Measurements from ENCODE around the gene COQ7. TPM values are rescaled to one million over a fixed set of nuclear protein-coding genes. Genes with fewer than 3 reads are reported as not detected.

The COQ7 gene
- total RNA-seq, 4 donors from 2014 or later, result 15.1 to 36.2 (median 21.7) TPM

DNA sequence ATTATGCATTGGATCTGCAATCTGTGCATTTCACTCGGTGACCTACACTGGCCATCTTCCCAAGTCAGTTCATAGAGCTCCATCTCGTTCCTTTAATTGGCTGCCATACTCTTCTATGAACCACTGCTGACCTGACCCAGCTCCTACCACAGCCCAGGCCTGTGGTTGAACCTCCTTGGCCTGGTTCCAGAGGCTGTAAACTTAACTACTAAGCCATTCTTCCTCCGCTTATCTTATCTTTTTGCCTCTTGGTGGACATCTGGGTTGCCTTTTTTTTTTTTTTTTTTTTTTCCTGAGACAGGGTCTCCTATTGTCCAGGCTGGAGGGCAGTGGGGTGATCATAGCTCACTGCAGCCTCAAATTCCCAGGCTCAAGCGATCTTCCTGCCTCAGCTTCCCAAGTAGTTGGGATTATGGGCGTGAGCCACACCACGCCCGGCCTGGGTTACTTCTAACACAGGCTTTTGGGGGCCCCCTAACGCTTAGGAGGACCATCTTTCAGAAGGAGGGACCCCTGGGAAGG lies 18.3 kb downstream of the COQ7 start:
- TF ChIP-seq CTCF (IDR thresholded peaks at IDR 0.05 in 4 of 5, conservative IDR thresholded peaks at IDR 0.05 in 1 of 5), result no peak
- TF ChIP-seq POLR2A (IDR thresholded peaks at IDR 0.05), result no peak
- no peaks in the 10 kb centered on the region for H3K9me3 ChIP-seq
- H3K36me3 ChIP-seq, result peaks cover 0 to 7% of the 10 kb centered on the region in 2 donors
- DNase-seq (no peak), ATAC-seq (no peak)
- in situ Hi-C loops (cut with MboI; ENCODE audit: low sequenced_read_pairs in 4 of 4) (loop anchor here (5.0 to 10.0 kb wide), 5 partner anchors 89 to 429 kb away; no protein-coding TSS in a partner anchor), intact Hi-C loops (cut with DNase I; ENCODE audit: low total_unique reads) (loop anchor here (1.0 to 2.0 kb wide), 4 partner anchors 27 to 417 kb away; partner anchors contain the start of gene ITPRIPL2)
- no peaks in the 10 kb centered on the region for H3K27me3 ChIP-seq
- H3K4me3 ChIP-seq, result no peak overlapping the region
- no peak overlapping the region for H3K27ac ChIP-seq
- peaks cover 7 to 8% of the 10 kb centered on the region in 2 donors for H3K4me1 ChIP-seq

DNA sequence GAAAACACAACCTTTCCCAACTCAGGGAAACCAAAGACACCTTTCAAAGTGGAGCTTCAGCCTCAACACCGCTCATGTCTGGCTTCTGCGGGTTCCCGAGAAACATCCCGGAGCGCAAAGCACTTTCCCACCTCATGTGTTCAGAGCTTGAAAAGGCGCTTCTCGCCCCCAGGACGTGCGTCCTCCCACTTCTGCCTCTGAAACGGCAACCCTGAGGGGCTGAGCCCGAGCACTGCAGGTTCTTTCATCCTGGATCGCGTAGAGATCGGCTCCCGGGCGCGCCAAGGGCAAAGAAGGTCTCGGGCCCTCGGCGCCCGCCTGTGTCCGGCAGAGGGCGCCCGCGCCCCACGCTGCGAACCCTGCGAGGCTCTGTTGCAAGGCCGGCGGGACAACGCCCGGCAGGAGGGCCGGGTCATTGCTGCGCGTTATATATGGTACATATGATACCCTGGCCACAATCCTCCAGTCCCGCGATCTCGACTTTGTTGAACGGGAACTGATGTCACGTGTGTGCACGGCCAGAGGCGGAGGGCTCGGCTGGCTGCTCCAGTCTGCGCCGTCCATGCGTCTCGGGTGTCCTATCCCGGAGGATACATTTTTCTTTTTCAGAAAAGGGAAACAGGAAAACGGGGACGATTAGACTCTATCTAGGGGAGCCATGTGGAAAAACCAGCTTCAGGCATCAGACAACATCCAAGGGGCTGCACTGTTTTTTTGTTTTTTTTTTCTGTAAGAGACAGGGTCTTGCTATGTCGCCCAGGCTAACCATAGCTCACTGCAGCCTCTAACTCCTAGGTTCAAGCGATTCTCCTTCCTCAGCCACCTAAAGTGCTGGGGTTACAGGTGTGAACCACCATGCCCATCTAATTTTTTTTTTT lies 19.1 kb downstream of the COQ7 start:
- peaks cover 7 to 8% of the 10 kb centered on the region in 2 donors for H3K4me1 ChIP-seq
- no peaks in the 10 kb centered on the region for H3K9me3 ChIP-seq
- H3K27me3 ChIP-seq, result no peaks in the 10 kb centered on the region
- no peaks in the 10 kb centered on the region for H3K36me3 ChIP-seq
- ATAC-seq (peak; percentile 92 to 95), DNase-seq (peak; percentile 39 to 75)
- in situ Hi-C loops (cut with MboI; ENCODE audit: low sequenced_read_pairs in 4 of 4) (loop anchor here (5.0 to 10.0 kb wide), 5 partner anchors 88 to 428 kb away; no protein-coding TSS in a partner anchor), intact Hi-C loops (cut with DNase I; ENCODE audit: low total_unique reads) (loop anchor here (1.0 to 2.0 kb wide), 4 partner anchors 26 to 416 kb away; partner anchors contain the start of gene ITPRIPL2)
- TF ChIP-seq POLR2A (IDR thresholded peaks at IDR 0.05), result no peak
- peak; percentile 96 to 100 (median 99) for TF ChIP-seq CTCF (IDR thresholded peaks at IDR 0.05 in 4 of 5, conservative IDR thresholded peaks at IDR 0.05 in 1 of 5)
- peak overlapping the region in 1 of 4 donors; percentile 4 for H3K27ac ChIP-seq
- H3K4me3 ChIP-seq, result peak overlapping the region; percentile 32 to 61 (median 46)

GRCh38 chr16:19088341-19088916 lies 21.0 kb downstream of the COQ7 start:
- H3K4me1 ChIP-seq, result peaks cover 7 to 8% of the 10 kb centered on the region in 2 donors
- intact Hi-C loops (cut with DNase I; ENCODE audit: low total_unique reads), result no loop called here
- H3K9me3 ChIP-seq, result no peaks in the 10 kb centered on the region
- no peak for ATAC-seq
- in situ Hi-C loops (cut with MboI; ENCODE audit: low sequenced_read_pairs in 4 of 4), result loop anchor here (5.0 to 10.0 kb wide), 5 partner anchors 86 to 426 kb away; no protein-coding TSS in a partner anchor
- H3K4me3 ChIP-seq, result no peak overlapping the region
- H3K27ac ChIP-seq, result no peak overlapping the region
- DNase-seq, result no peak
- TF ChIP-seq CTCF (IDR thresholded peaks at IDR 0.05 in 4 of 5, conservative IDR thresholded peaks at IDR 0.05 in 1 of 5) (no peak), POLR2A (IDR thresholded peaks at IDR 0.05) (no peak)
- H3K27me3 ChIP-seq, result no peaks in the 10 kb centered on the region
- no peaks in the 10 kb centered on the region for H3K36me3 ChIP-seq

GRCh38 chr16:19089410-19089955 lies 22.1 kb downstream of the COQ7 start:
- TF ChIP-seq POLR2A (IDR thresholded peaks at IDR 0.05) (no peak), CTCF (IDR thresholded peaks at IDR 0.05 in 4 of 5, conservative IDR thresholded peaks at IDR 0.05 in 1 of 5) (no peak)
- no peak for ATAC-seq
- no peak for DNase-seq
- no peak overlapping the region for H3K27ac ChIP-seq
- H3K27me3 ChIP-seq, result no peaks in the 10 kb centered on the region
- no peak overlapping the region for H3K4me3 ChIP-seq
- peaks cover 7 to 8% of the 10 kb centered on the region in 2 donors for H3K4me1 ChIP-seq
- in situ Hi-C loops (cut with MboI; ENCODE audit: low sequenced_read_pairs in 4 of 4), result loop anchor here (5.0 to 10.0 kb wide), 5 partner anchors 85 to 425 kb away; no protein-coding TSS in a partner anchor
- H3K9me3 ChIP-seq, result no peaks in the 10 kb centered on the region
- intact Hi-C loops (cut with DNase I; ENCODE audit: low total_unique reads), result no loop called here
- no peaks in the 10 kb centered on the region for H3K36me3 ChIP-seq

All from gastrocnemius medialis (tissue), 4 donors.